LNCaP clone FGC (cell line): ENCODE results near the gene ACSM3.

Experiments
- DNase-seq: peaks from one replicate; pipeline ENCODE4 v3.0.0-alpha.2; 2011; ENCODE audit warnings: low read depth
- H3K4me3 ChIP-seq: 2 replicates; pipeline ENCODE4 v1.5.1; 2011; ENCODE audit warnings: mild to moderate bottlenecking, low read depth, low read length, control low read depth
- TF ChIP-seq, protein P1 (sequence below): IDR thresholded peaks from 2 replicates; pipeline ENCODE4 v1.5.1; 2012; ENCODE audit warnings: mild to moderate bottlenecking; ENCODE audit not compliant: control insufficient read depth, insufficient read depth; ENCODE audit errors: extremely low read depth

ACSM3 gene

DNA sequence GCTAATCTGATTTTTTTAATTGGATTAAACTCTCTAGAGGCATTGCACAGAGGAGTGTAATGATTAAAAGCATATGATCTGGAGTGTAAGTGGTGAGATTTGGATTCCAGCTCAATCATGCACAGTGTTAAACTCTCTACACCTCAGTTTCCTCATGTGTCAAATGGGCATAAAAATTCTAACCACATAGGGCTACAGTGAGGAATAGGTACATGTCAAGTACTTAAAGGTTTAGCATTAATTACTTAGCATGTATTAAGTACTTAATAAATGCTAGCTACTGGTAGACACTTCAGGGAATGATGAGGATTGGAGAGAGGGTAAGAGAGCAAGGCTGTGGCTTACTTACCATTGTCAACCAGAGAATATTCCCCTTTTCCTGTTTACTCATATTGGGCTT, 25.3 kb downstream of the ACSM3 start:
- TF ChIP-seq, protein P1, sequence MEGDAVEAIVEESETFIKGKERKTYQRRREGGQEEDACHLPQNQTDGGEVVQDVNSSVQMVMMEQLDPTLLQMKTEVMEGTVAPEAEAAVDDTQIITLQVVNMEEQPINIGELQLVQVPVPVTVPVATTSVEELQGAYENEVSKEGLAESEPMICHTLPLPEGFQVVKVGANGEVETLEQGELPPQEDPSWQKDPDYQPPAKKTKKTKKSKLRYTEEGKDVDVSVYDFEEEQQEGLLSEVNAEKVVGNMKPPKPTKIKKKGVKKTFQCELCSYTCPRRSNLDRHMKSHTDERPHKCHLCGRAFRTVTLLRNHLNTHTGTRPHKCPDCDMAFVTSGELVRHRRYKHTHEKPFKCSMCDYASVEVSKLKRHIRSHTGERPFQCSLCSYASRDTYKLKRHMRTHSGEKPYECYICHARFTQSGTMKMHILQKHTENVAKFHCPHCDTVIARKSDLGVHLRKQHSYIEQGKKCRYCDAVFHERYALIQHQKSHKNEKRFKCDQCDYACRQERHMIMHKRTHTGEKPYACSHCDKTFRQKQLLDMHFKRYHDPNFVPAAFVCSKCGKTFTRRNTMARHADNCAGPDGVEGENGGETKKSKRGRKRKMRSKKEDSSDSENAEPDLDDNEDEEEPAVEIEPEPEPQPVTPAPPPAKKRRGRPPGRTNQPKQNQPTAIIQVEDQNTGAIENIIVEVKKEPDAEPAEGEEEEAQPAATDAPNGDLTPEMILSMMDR = no peak

DNA sequence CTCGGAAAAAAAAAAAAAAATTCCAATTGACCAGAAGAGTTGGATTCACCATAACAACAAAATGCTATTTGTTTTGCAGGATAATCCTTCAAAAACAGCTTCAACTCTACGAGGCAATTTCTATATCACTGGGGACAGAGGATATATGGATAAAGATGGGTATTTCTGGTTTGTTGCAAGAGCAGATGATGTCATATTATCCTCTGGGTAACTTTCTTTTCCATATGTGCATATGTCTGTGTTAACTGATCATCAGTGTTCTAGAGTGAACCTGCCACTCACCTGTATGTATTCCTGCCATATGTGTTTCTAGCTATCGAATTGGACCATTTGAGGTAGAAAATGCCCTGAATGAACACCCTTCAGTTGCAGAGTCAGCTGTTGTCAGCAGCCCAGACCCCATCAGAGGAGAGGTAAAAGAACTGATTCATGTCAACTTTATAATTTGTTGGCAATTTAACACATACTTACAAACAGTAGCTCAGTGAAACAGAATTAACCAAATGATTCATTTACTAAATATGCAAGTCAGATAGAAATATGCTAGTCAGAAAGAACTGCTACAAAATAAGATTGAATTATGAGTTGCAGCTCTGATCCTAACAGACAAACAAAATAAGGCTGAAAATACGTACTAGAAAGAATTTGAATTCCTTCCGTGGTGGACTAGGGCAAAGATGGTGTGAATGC, 28.3 kb downstream of the ACSM3 start:
- no peak for DNase-seq
- no peak overlapping the region for H3K4me3 ChIP-seq
- TF ChIP-seq, protein P1 = no peak

More for the DNA sequence above, 25.3 kb downstream of the ACSM3 start:
- H3K4me3 ChIP-seq = no peak overlapping the region
- DNase-seq = no peak

DNA sequence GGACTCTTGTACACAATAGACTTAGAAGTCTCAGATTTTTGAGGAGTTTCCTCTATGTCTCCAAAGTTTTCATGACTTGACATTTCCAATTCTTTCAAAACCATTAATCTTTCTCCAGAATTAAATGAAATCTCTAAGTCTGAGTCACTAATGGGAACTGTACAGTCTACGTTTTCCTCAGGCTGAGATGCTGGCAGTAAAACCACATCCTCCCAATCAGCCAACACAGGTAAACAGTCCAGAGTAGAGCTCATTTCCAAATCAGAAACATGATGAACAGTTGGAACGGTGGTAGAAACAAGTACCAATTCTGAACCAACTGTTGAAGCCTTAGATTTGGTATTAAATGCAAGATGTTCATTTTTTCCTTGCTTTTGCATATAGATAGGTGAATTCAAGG, 34.5 kb downstream of the ACSM3 start:
- TF ChIP-seq, protein P1 = no peak
- no peak for DNase-seq
- H3K4me3 ChIP-seq = no peak overlapping the region

DNA sequence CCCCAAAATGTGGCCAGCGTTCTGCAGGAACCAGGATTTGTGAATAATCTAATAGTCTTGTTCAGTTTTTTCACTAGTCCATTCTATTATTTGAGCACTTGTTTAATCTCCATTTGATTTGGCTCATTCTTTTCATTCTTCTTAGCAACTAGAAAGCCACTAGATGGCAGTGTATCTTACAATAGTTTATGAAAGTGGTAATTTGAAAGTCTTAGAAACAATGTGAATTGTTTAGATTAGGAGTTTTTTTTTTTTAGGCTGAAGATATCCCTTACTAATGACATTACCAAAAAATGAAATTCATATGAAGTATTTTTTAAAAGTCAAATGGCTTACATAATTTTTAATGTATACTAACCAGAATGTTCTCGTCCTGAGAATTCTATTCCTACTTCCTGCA, 35.8 kb downstream of the ACSM3 start:
- no peak for DNase-seq
- TF ChIP-seq, protein P1 = peak; percentile 62
- H3K4me3 ChIP-seq = no peak overlapping the region

DNA sequence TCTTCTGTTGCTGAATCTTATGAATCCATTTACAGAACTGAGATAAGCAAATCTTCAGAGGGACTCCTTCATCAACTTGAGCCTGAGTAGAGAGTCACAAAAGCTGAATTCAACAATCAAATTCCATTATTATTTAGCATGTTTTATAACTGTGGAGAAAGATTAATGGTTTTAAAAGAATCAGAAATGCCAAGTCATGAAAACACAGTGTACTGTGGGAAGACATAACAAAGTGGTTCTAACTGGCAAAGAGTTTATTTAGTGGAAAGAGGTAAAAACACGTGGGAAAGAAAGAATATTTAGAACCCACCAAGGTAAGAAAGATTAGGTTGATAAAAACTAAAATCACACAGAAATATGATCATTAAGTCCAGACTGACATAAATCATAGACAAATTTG, 37.5 kb downstream of the ACSM3 start:
- no peak for DNase-seq
- H3K4me3 ChIP-seq = no peak overlapping the region
- TF ChIP-seq, protein P1 = no peak

GRCh38 chr16:20803192-20803560, 39.4 kb downstream of the ACSM3 start:
- H3K4me3 ChIP-seq = no peak overlapping the region
- TF ChIP-seq, protein P1 = no peak
- DNase-seq = no peak
